ENCODE results near the gene MOAP1. TPM values are rescaled to one million over a fixed set of nuclear protein-coding genes. Genes with fewer than 3 reads are reported as not detected.

MOAP1 gene
- total and polyA plus RNA-seq, 2 experiments from 2014 or later = 27.3 to 36.2 TPM

DNA sequence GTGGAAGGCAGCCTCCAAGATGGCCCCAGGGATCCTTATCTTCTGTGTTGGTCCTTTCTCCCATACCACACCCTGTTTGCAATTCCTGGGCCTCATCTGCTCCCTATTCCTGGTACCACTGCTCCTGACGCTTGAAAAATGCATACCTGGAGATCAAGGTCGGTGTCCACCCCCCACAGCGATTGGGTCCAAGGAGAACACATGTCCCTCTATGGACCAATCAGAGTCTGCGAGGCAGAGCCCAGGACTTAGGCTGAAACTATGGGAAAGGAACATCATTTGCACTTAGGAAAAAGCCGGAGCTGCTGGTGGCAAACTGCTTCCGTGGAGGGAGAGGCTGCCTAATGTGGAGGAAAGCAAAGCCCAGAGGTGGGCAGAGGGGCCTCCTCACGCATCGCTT, 35.7 kb downstream of the MOAP1 start:
- H3K9me2 ChIP-seq (replicated peaks; ENCODE audit: insufficient read depth) = no peaks in the 10 kb centered on the region
- no peak overlapping the region for H3K27ac ChIP-seq
- no peak overlapping the region for H3K4me2 ChIP-seq
- no peak overlapping the region for H3K4me3 ChIP-seq
- H3K79me2 ChIP-seq = no peaks in the 10 kb centered on the region
- no peak overlapping the region for H2AFZ ChIP-seq
- no peak for TF ChIP-seq EZH2 (IDR thresholded peaks at IDR 0.05; ENCODE audit: borderline replicate concordance)
- TF ChIP-seq, protein P1, sequence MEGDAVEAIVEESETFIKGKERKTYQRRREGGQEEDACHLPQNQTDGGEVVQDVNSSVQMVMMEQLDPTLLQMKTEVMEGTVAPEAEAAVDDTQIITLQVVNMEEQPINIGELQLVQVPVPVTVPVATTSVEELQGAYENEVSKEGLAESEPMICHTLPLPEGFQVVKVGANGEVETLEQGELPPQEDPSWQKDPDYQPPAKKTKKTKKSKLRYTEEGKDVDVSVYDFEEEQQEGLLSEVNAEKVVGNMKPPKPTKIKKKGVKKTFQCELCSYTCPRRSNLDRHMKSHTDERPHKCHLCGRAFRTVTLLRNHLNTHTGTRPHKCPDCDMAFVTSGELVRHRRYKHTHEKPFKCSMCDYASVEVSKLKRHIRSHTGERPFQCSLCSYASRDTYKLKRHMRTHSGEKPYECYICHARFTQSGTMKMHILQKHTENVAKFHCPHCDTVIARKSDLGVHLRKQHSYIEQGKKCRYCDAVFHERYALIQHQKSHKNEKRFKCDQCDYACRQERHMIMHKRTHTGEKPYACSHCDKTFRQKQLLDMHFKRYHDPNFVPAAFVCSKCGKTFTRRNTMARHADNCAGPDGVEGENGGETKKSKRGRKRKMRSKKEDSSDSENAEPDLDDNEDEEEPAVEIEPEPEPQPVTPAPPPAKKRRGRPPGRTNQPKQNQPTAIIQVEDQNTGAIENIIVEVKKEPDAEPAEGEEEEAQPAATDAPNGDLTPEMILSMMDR (IDR thresholded peaks at IDR 0.05; ENCODE audit: poor library complexity) = no peak
- TF ChIP-seq EZH2phosphoT487 (IDR thresholded peaks at IDR 0.05; ENCODE audit: low read depth, severe bottlenecking, unreplicated experiment) = no peak
- H3K27me3 ChIP-seq = no peaks in the 10 kb centered on the region
- H3K9me3 ChIP-seq (ENCODE audit: low read depth) = no peaks in the 10 kb centered on the region
- peaks cover 9% of the 10 kb centered on the region for H3K4me1 ChIP-seq (ENCODE audit: insufficient read depth)
- no peaks in the 10 kb centered on the region for H4K20me1 ChIP-seq (ENCODE audit: insufficient read depth, poor library complexity, severe bottlenecking)
- no peak for DNase-seq (ENCODE audit: low spot score)
- 94% methylated on average over 8 of the region's 8 CpGs for WGBS (ENCODE audit: low lambda C conversion rate, missing lambda C conversion rate)
- no peaks in the 10 kb centered on the region for H3K36me3 ChIP-seq (replicated peaks; ENCODE audit: insufficient read depth, low read depth)

DNA sequence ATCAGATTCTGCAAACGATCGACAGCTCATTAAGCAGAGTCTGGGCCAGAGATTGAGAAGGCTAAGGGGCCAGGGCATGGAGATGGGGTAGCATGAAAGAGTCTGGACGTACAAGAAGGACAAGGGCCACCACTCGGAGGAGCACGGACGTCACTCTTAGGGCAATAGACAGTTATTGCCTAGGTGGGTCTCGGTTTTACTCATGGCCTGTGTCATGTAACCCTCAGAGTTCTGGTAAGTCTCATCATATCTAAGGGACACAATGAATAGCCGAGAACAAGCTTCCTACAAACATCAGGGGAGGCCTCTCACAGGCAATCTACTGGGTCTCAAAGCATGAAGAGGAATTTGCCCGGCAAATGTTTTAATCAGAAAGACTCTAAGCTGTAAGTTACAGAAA, 38.6 kb downstream of the MOAP1 start:
- no peak overlapping the region for H3K4me2 ChIP-seq
- TF ChIP-seq, protein P1 (IDR thresholded peaks at IDR 0.05; ENCODE audit: poor library complexity) = no peak
- no peak for TF ChIP-seq EZH2 (IDR thresholded peaks at IDR 0.05; ENCODE audit: borderline replicate concordance)
- TF ChIP-seq EZH2phosphoT487 (IDR thresholded peaks at IDR 0.05; ENCODE audit: low read depth, severe bottlenecking, unreplicated experiment) = no peak
- H3K79me2 ChIP-seq = no peaks in the 10 kb centered on the region

DNA sequence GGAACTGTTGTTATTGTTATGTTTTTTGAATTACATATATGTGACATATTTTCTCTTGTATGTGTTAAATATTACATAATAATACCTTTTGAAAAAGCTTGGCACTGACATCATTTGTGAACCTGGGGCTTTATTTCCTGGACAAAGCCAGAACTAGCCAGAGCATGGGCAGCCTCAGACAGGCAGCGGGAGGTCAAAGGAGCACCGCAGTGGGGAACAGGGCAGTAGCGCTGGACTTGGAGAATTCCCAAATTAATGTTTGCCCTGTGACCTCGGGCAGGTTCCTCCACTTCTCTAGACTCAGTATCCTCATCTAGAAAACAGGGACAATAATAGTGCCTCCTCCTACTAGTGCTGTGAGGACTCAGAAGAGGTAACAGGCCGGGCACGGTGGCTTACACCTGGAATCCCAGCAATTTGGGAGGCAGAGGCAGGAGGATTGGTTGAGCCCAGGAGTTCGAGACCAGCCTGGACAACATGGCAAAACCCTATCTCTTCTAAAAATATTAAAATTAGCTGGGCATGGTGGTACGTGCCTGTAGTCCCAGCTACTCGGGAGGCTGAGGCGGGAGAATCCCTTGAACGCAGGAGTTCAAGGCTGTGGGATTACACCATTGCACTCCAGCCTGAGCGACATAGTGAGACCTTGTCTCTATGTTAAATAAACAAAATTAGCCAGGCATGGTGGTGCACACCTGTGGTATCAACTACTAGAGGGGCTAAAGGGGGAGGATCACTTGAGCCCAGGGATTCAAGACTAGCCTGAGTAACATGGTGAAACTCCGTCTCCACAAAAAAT, 41.6 kb downstream of the MOAP1 start:
- TF ChIP-seq EZH2 (IDR thresholded peaks at IDR 0.05; ENCODE audit: borderline replicate concordance) (no peak), EZH2phosphoT487 (IDR thresholded peaks at IDR 0.05; ENCODE audit: low read depth, severe bottlenecking, unreplicated experiment) (no peak)
- TF ChIP-seq, protein P1 (IDR thresholded peaks at IDR 0.05; ENCODE audit: poor library complexity) = no peak
- no peaks in the 10 kb centered on the region for H3K79me2 ChIP-seq
- H3K4me2 ChIP-seq = no peak overlapping the region
- no peaks in the 10 kb centered on the region for H4K20me1 ChIP-seq (ENCODE audit: insufficient read depth, poor library complexity, severe bottlenecking)
- H3K4me1 ChIP-seq (ENCODE audit: insufficient read depth) = no peaks in the 10 kb centered on the region
- H2AFZ ChIP-seq = no peak overlapping the region
- no peaks in the 10 kb centered on the region for H3K9me3 ChIP-seq (ENCODE audit: low read depth)
- H3K27me3 ChIP-seq = no peaks in the 10 kb centered on the region
- H3K27ac ChIP-seq = no peak overlapping the region
- H3K4me3 ChIP-seq = no peak overlapping the region
- DNase-seq (ENCODE audit: low spot score) = no peak
- no peaks in the 10 kb centered on the region for H3K9me2 ChIP-seq (replicated peaks; ENCODE audit: insufficient read depth)
- 78% methylated on average over 13 of the region's 13 CpGs for WGBS (ENCODE audit: low lambda C conversion rate, missing lambda C conversion rate)
- H3K36me3 ChIP-seq (replicated peaks; ENCODE audit: insufficient read depth, low read depth) = no peaks in the 10 kb centered on the region

More for the DNA sequence above, 38.6 kb downstream of the MOAP1 start:
- H3K9me2 ChIP-seq (replicated peaks; ENCODE audit: insufficient read depth) = no peaks in the 10 kb centered on the region
- H3K27me3 ChIP-seq = no peaks in the 10 kb centered on the region
- no peaks in the 10 kb centered on the region for H4K20me1 ChIP-seq (ENCODE audit: insufficient read depth, poor library complexity, severe bottlenecking)
- H3K36me3 ChIP-seq (replicated peaks; ENCODE audit: insufficient read depth, low read depth) = no peaks in the 10 kb centered on the region
- peaks cover 9% of the 10 kb centered on the region for H3K4me1 ChIP-seq (ENCODE audit: insufficient read depth)
- no peak for DNase-seq (ENCODE audit: low spot score)
- peak overlapping the region; percentile 28 for H3K27ac ChIP-seq
- H2AFZ ChIP-seq = no peak overlapping the region
- 54% methylated on average over 9 of the region's 9 CpGs for WGBS (ENCODE audit: low lambda C conversion rate, missing lambda C conversion rate)
- H3K4me3 ChIP-seq = no peak overlapping the region
- no peaks in the 10 kb centered on the region for H3K9me3 ChIP-seq (ENCODE audit: low read depth)
